MCF 10A (cell line): ENCODE measurements around the gene GPR176. TPM values are rescaled to one million over a fixed set of nuclear protein-coding genes. Genes with fewer than 3 reads are reported as not detected.

ENCODE experiments used
- BruUV-seq: library from RNA; stranded (reverse); fragments of 400-500 nt; replicated peaks from 2 replicates; lab custom pipeline; 2021; lab: Mats Ljungman, UMichigan
- CTCF ChIA-PET: fragments of 300-600 bp; sonication (Branson Sonifier 250); formaldehyde crosslinking; extraction: SDS; loops from one replicate; lab custom pipeline; 2021; ENCODE audit warnings: antibody characterized with exemption, inconsistent platforms; lab: Yijun Ruan, JAX
- POLR2A ChIA-PET: fragments of 300-600, 350-650 bp; sonication (Branson Sonifier 250); formaldehyde crosslinking; extraction: SDS; loops from one replicate; lab custom pipeline; 2020; ENCODE audit warnings: antibody characterized with exemption, inconsistent platforms; lab: Yijun Ruan, JAX
- DNase-seq: peaks from one replicate; pipeline ENCODE4 v3.0.0-alpha.2; 2018; ENCODE audit not compliant: unreplicated experiment
- H3K27ac Mint-ChIP-seq: one replicate; pipeline ENCODE4 v1.8.0; 2022; ENCODE audit warnings: mild to moderate bottlenecking, low read depth, mixed read lengths; ENCODE audit not compliant: unreplicated experiment
- H3K27me3 Mint-ChIP-seq: one replicate; pipeline ENCODE4 v1.8.0; 2022; ENCODE audit warnings: mixed read lengths; ENCODE audit not compliant: insufficient read depth, unreplicated experiment
- H3K36me3 Mint-ChIP-seq: one replicate; pipeline ENCODE4 v1.8.0; 2022; ENCODE audit warnings: mild to moderate bottlenecking, moderate library complexity, mixed read lengths; ENCODE audit not compliant: insufficient read depth, unreplicated experiment
- H3K4me1 Mint-ChIP-seq: one replicate; pipeline ENCODE4 v1.8.0; 2022; ENCODE audit warnings: mixed read lengths; ENCODE audit not compliant: insufficient read depth, unreplicated experiment
- H3K4me3 Mint-ChIP-seq: one replicate; pipeline ENCODE4 v1.8.0; 2022; ENCODE audit warnings: mild to moderate bottlenecking, moderate library complexity, mixed read lengths; ENCODE audit not compliant: unreplicated experiment
- H3K9me3 Mint-ChIP-seq: one replicate; pipeline ENCODE4 v1.8.0; 2022; ENCODE audit warnings: mixed read lengths; ENCODE audit not compliant: unreplicated experiment
- intact Hi-C: fragments of 100-400 bp; cut with micrococcal nuclease; formaldehyde crosslinking; loops from 2 replicates; pipeline ENCODE4 v1.14.1; 2022
- total RNA-seq: library from RNA; stranded (reverse); gene quantifications from 2 replicates; pipeline ENCODE4 v1.2.3, GENCODE V29; 2022
- TF ChIP-seq, protein P1 (sequence below): fragments of 200-600 bp; IDR thresholded peaks from one replicate; pipeline ENCODE4 v1.8.0; 2022; ENCODE audit warnings: antibody characterized with exemption, mild to moderate bottlenecking; ENCODE audit not compliant: unreplicated experiment

GPR176 gene
- total RNA-seq, 1 experiment from 2014 or later, result 1.8 TPM

DNA sequence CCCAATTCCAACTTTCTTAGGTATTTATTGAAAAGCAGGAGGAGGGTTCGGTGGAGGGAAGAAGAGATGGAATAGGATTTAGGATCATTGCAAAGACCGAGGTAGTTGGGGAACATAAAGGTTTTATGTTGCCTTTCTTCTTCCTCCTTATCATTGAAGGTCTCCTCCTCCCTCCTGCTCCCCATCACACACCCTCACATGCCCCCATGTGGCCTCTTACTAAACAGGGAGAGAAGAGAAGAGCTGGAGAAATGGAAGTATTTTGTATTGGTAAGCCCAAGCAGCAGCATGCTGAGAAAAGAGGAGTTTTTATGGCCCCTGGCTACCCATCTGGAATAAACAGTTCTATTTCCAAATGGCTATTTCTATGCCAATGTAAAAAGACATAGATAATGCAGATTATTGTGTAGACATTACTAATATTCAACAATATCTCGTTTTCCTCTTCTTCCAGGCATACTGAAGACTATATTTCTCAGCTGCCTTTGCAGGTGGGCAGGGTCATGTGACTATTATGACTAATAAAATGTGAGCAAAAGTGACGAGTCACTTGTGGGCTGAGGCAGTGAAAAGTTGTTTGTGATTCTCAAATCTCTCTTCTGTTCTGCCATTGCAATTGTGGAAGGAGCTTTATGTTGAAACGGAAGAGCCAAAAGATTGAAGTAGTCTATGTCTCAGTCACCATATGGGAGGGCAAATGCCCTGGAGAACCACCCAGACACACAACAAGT, 5.2 kb upstream of the GPR176 start:
- Mint-ChIP-seq H3K9me3 (no peaks in the 10 kb centered on the region), H3K36me3 (no peaks in the 10 kb centered on the region), H3K27me3 (no peaks in the 10 kb centered on the region), H3K27ac (peak overlapping the region; percentile 28), H3K4me1 (peaks cover 21% of the 10 kb centered on the region), H3K4me3 (no peak overlapping the region)
- TF ChIP-seq, protein P1, sequence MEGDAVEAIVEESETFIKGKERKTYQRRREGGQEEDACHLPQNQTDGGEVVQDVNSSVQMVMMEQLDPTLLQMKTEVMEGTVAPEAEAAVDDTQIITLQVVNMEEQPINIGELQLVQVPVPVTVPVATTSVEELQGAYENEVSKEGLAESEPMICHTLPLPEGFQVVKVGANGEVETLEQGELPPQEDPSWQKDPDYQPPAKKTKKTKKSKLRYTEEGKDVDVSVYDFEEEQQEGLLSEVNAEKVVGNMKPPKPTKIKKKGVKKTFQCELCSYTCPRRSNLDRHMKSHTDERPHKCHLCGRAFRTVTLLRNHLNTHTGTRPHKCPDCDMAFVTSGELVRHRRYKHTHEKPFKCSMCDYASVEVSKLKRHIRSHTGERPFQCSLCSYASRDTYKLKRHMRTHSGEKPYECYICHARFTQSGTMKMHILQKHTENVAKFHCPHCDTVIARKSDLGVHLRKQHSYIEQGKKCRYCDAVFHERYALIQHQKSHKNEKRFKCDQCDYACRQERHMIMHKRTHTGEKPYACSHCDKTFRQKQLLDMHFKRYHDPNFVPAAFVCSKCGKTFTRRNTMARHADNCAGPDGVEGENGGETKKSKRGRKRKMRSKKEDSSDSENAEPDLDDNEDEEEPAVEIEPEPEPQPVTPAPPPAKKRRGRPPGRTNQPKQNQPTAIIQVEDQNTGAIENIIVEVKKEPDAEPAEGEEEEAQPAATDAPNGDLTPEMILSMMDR, result no peak
- no TSS peak for BruUV-seq
- intact Hi-C loops, result no loop called here
- POLR2A ChIA-PET, result interaction anchor here (0.8 to 7.9 kb wide), 4 partner anchors 8 to 263 kb away, joined by 3 to 73 read pairs (median 3); partner anchors contain the start of gene EIF2AK4
- peak; percentile 28 for DNase-seq
- CTCF ChIA-PET, result interaction anchor here (0.6 to 1.3 kb wide), 4 partner anchors 10 to 140 kb away, joined by 3 to 7 read pairs (median 4); no protein-coding TSS in a partner anchor

DNA sequence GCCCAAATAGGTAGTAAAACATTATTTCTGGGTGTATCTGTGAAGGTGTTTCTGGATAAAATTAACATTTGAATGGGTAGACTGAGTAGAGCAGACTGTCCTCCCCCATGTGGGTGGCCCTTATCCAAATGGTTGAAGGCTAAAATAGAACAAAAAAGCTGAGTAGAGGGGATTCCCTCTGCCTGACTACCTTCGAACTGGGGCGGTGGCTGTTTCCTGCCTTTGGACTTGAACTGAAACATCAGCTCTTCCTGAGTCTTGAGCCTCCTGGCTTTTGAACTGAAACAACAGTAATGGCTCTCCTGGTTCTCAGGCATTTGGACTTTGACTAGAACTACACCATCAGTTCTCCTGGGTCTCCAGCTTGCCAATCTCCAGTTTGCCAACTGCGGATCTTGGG, 4.4 kb upstream of the GPR176 start:
- POLR2A ChIA-PET, result interaction anchor here (1.3 to 7.9 kb wide), 2 partner anchors 9 to 15 kb away, joined by 3 to 73 read pairs; partner anchors contain the start of gene EIF2AK4
- BruUV-seq, result no TSS peak
- TF ChIP-seq, protein P1, result no peak

DNA sequence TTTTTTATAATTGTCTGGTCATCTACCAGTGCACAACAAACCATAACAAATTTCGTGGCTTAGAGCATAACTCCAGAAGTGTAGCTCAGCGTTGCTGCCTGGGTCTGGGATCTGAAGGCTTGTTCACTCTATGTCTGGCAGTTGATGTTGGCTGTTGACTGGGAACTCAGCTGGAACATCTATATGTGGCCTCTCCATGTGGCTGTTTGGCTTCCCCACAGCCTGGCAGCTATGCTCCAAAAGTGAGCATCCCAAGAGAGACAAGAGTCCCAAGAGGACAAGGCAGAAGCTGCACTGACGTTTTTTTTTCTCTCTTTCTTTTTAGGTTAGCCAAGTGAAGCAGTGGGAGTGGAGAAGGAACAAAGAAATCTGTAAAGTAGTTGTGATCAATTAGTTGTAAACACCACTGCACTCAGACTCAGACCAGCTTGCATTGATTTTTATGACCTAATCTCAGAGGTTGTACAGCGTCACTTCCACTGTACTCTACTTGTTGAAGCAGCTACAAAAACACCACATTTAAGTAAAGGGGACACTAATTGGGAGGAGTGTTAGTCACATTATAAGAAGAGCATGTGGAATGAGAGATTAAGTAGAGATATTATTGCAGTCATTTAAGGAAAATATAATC, 2.5 kb upstream of the GPR176 start:
- Mint-ChIP-seq H3K4me1 (peaks cover 32% of the 10 kb centered on the region), H3K27ac (no peak overlapping the region), H3K27me3 (no peaks in the 10 kb centered on the region), H3K4me3 (no peak overlapping the region), H3K36me3 (no peaks in the 10 kb centered on the region), H3K9me3 (no peaks in the 10 kb centered on the region)
- CTCF ChIA-PET, result interaction anchor here (0.6 to 1.4 kb wide), 5 partner anchors 13 to 1903 kb away, joined by 3 to 6 read pairs (median 3); no protein-coding TSS in a partner anchor
- intact Hi-C loops, result no loop called here
- POLR2A ChIA-PET, result interaction anchor here (0.5 to 7.9 kb wide), 8 partner anchors 8 to 620 kb away, joined by 3 to 73 read pairs (median 4); partner anchors contain the start of genes EIF2AK4 and FSIP1
- TF ChIP-seq, protein P1, result no peak
- no peak for DNase-seq
- BruUV-seq, result no TSS peak

More for the DNA sequence above, 4.4 kb upstream of the GPR176 start:
- no peak for DNase-seq
- Mint-ChIP-seq H3K27me3 (no peaks in the 10 kb centered on the region), H3K4me1 (peaks cover 21% of the 10 kb centered on the region), H3K9me3 (no peaks in the 10 kb centered on the region), H3K27ac (no peak overlapping the region), H3K4me3 (no peak overlapping the region), H3K36me3 (no peaks in the 10 kb centered on the region)
- CTCF ChIA-PET, result interaction anchor here (1.1 to 1.5 kb wide), 2 partner anchors 46 to 168 kb away, joined by 4 read pairs; no protein-coding TSS in a partner anchor
- intact Hi-C loops, result no loop called here

DNA sequence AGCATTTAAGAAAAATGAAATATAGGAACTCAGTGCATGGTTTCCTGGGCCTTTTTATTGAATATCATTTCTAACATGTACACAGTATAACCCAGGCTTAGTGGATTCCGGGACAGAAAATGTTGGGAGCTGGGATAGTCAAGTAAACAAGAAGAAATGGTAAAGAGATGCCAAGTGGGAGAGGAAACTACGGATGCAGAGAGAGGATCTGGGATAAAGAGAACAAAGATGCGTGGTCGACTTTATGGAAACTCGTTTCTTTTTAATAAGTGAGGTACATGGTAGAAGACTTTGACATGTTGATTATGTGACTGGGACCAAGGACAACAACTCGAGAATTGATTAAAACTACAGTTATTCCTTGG, 1.2 kb upstream of the GPR176 start:
- intact Hi-C loops, result no loop called here
- Mint-ChIP-seq H3K4me1 (peaks cover 32% of the 10 kb centered on the region), H3K27me3 (no peaks in the 10 kb centered on the region), H3K36me3 (no peaks in the 10 kb centered on the region), H3K27ac (peak overlapping the region; percentile 73), H3K9me3 (no peaks in the 10 kb centered on the region), H3K4me3 (peak overlapping the region; percentile 78)
- CTCF ChIA-PET, result no interaction called here
- peak; percentile 5 for DNase-seq
- TSS peak; percentile 82 for BruUV-seq
- TF ChIP-seq, protein P1, result no peak
- POLR2A ChIA-PET, result interaction anchor here (0.9 to 7.9 kb wide), 3 partner anchors 12 to 42 kb away, joined by 3 to 73 read pairs (median 5); partner anchors contain the start of gene EIF2AK4
